SK-N-SH treated with all-trans-retinoic acid at 6 μM for 48 hours (cell line): Measurements from ENCODE around the gene SEC14L5.

Experiments
- ATAC-seq: fragments of 200-7000 bp; cut with Tn5 transposase; 3 replicates; pipeline ENCODE4 v1.9.1; 2020; ENCODE audit warnings: mild to moderate bottlenecking, moderate library complexity
- ARNTL ChIP-seq: fragments of 450-650 bp; formaldehyde crosslinking; IDR thresholded peaks from 2 replicates; pipeline ENCODE4 v1.5.0; 2020; ENCODE audit warnings: low read depth, mild to moderate bottlenecking, moderate library complexity, borderline replicate concordance
- BACH2 ChIP-seq: fragments of 250-450 bp; sonication (Bioruptor Pico); IDR thresholded peaks from 2 replicates; pipeline ENCODE4 v1.9.0; 2021; ENCODE audit warnings: mild to moderate bottlenecking, borderline replicate concordance
- GLIS3 ChIP-seq: fragments of 250-450 bp; sonication (Bioruptor Pico); IDR thresholded peaks from 2 replicates; pipeline ENCODE4 v1.5.0; 2020; ENCODE audit warnings: mild to moderate bottlenecking, moderate library complexity
- PPARA ChIP-seq: fragments of 250-450 bp; sonication (Bioruptor Pico); IDR thresholded peaks from 2 replicates; pipeline ENCODE4 v1.5.0; 2020; ENCODE audit warnings: mild to moderate bottlenecking, borderline replicate concordance
- RARB ChIP-seq: fragments of 250-450 bp; sonication (Bioruptor Pico); IDR thresholded peaks from 2 replicates; pipeline ENCODE4 v1.8.0; 2021; ENCODE audit warnings: mild to moderate bottlenecking, moderate library complexity
- TCF4 ChIP-seq: fragments of 250-450 bp; sonication (Bioruptor Pico); IDR thresholded peaks from 2 replicates; pipeline ENCODE4 v1.8.0; 2021; ENCODE audit warnings: mild to moderate bottlenecking, moderate library complexity, borderline replicate concordance
- ZC3H10 ChIP-seq: fragments of 250-450 bp; sonication (Bioruptor Pico); IDR thresholded peaks from 2 replicates; pipeline ENCODE4 v1.5.1; 2021; ENCODE audit warnings: mild to moderate bottlenecking, moderate library complexity
- ZFP3 ChIP-seq: fragments of 250-450 bp; sonication (Bioruptor Pico); IDR thresholded peaks from 2 replicates; pipeline ENCODE4 v1.5.0; 2020; ENCODE audit warnings: mild to moderate bottlenecking, moderate library complexity
- ZFP30 ChIP-seq: fragments of 450-650 bp; formaldehyde crosslinking; IDR thresholded peaks from 2 replicates; pipeline ENCODE4 v1.5.0; 2022; ENCODE audit warnings: mild to moderate bottlenecking, moderate library complexity
- ZNF565 ChIP-seq: fragments of 450-650 bp; formaldehyde crosslinking; conservative IDR thresholded peaks from 2 replicates; pipeline ENCODE4 v1.5.0; 2020; ENCODE audit warnings: low read depth, mild to moderate bottlenecking, moderate library complexity
- TF ChIP-seq, protein P1 (sequence below): fragments of 250-450 bp; sonication (Bioruptor Pico); IDR thresholded peaks from 2 replicates; pipeline ENCODE4 v1.5.1; 2021; ENCODE audit warnings: mild to moderate bottlenecking, moderate library complexity

The SEC14L5 gene

DNA sequence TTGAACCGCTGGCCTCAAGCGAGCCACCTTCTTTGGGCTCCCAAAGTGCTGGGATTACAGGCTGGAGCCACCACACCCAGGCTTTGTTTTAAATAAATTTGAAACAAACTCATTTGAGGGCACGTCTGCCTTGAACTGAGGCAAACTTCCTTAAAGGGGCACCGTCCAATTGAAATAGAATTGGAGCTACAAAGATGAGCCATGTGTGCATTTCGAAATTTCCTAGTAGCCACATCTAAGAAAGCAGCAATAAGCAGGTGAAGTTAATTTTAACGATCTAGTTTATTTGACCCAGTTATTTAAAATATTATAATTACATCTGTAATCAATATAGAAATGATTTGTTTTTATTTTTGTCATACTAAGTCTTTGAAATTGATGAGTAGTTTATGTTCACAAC is 108.4 kb downstream of the SEC14L5 start:
- TF ChIP-seq PPARA, result no peak
- no peak for TF ChIP-seq RARB (CRISPR knock-in tag)
- TF ChIP-seq ARNTL (CRISPR knock-in tag), result no peak
- no peak for TF ChIP-seq BACH2 (CRISPR knock-in tag)
- no peak for TF ChIP-seq ZFP3 (CRISPR knock-in tag)
- no peak for TF ChIP-seq TCF4 (CRISPR knock-in tag)
- TF ChIP-seq, protein P1, sequence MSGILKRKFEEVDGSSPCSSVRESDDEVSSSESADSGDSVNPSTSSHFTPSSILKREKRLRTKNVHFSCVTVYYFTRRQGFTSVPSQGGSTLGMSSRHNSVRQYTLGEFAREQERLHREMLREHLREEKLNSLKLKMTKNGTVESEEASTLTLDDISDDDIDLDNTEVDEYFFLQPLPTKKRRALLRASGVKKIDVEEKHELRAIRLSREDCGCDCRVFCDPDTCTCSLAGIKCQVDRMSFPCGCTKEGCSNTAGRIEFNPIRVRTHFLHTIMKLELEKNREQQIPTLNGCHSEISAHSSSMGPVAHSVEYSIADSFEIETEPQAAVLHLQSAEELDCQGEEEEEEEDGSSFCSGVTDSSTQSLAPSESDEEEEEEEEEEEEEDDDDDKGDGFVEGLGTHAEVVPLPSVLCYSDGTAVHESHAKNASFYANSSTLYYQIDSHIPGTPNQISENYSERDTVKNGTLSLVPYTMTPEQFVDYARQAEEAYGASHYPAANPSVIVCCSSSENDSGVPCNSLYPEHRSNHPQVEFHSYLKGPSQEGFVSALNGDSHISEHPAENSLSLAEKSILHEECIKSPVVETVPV (CRISPR knock-in tag), result no peak
- no peak for TF ChIP-seq ZNF565 (CRISPR knock-in tag)
- no peak for TF ChIP-seq GLIS3 (CRISPR knock-in tag)
- TF ChIP-seq ZC3H10, result no peak
- TF ChIP-seq ZFP30 (CRISPR knock-in tag), result no peak
- ATAC-seq, result no peak
